Thymus (tissue), 11 donors: ENCODE results near the gene TCL1B. TPM values are rescaled to one million over a fixed set of nuclear protein-coding genes. Genes with fewer than 3 reads are reported as not detected.

Experiments used
- DNase-seq, 9 donors: peaks; one replicate each; pipeline ENCODE4 v3.0.0-alpha.2; 2013; ENCODE audit warnings: low spot score in 9 of 9, low read depth in 6 of 9, missing footprints in 1 of 9
- H3K27ac ChIP-seq, 2 donors: one replicate each; pipeline ENCODE4 v1.5.1; 2013; ENCODE audit warnings: control low read depth in 1 of 2, low read depth in 1 of 2, low read length in 1 of 2, mild to moderate bottlenecking in 1 of 2, moderate library complexity in 1 of 2
- H3K27me3 ChIP-seq, 2 donors: one replicate each; pipeline ENCODE4 v1.5.1; 2013; ENCODE audit warnings: low read length in 1 of 2; ENCODE audit not compliant: control insufficient read depth in 2 of 2, insufficient read depth in 1 of 2
- H3K36me3 ChIP-seq, 2 donors: one replicate each; pipeline ENCODE4 v1.5.1; 2013; ENCODE audit warnings: low read length in 1 of 2, mild to moderate bottlenecking in 1 of 2, moderate library complexity in 1 of 2; ENCODE audit not compliant: control insufficient read depth in 2 of 2, insufficient read depth in 2 of 2
- H3K4me1 ChIP-seq, 2 donors: one replicate each; pipeline ENCODE4 v1.5.1; 2013; ENCODE audit warnings: low read length in 2 of 2; ENCODE audit not compliant: control insufficient read depth in 2 of 2, insufficient read depth in 2 of 2
- H3K4me3 ChIP-seq, 2 donors: one replicate each; pipeline ENCODE4 v1.5.1; 2013; ENCODE audit warnings: low read length in 2 of 2, control low read depth in 1 of 2, mild to moderate bottlenecking in 1 of 2
- H3K9me3 ChIP-seq, 2 donors: one replicate each; pipeline ENCODE4 v1.5.1; 2013; ENCODE audit warnings: low read length in 1 of 2, mild to moderate bottlenecking in 1 of 2; ENCODE audit not compliant: control insufficient read depth in 2 of 2, insufficient read depth in 1 of 2
- WGBS: extraction: QIAGEN DNeasy Blood & Tissue Kit; methylation state at CpG from one replicate; pipeline ENCODE4 v1.1.7; 2013; 5-methylcytosine and 5-hydroxymethylcytosine counted together
- polyA plus RNA-seq: library from polyadenylated mRNA; stranded (reverse); fragments of 200-250 nt; gene quantifications from one replicate; pipeline ENCODE4 v1.2.3, GENCODE V29; 2013
- total RNA-seq: library from RNA; stranded (reverse); fragments of 120-200 nt; gene quantifications from one replicate; pipeline ENCODE4 v1.2.4, GENCODE V29; 2013
- donor health status: healthy.

TCL1B gene
- total and polyA plus RNA-seq, 2 donors = 0.14 to 0.24 TPM

GRCh38 chr14:95703805-95704204, 17.6 kb downstream of the TCL1B start:
- DNase-seq = no peak
- Histone ChIP-seq H3K36me3 (no peaks in the 10 kb centered on the region), H3K9me3 (no peaks in the 10 kb centered on the region), H3K27me3 (peaks cover 0 to 4% of the 10 kb centered on the region in 2 donors), H3K27ac (no peak overlapping the region), H3K4me3 (no peak overlapping the region), H3K4me1 (no peaks in the 10 kb centered on the region)
- WGBS = 81% methylated on average over 3 of the region's 3 CpGs

DNA sequence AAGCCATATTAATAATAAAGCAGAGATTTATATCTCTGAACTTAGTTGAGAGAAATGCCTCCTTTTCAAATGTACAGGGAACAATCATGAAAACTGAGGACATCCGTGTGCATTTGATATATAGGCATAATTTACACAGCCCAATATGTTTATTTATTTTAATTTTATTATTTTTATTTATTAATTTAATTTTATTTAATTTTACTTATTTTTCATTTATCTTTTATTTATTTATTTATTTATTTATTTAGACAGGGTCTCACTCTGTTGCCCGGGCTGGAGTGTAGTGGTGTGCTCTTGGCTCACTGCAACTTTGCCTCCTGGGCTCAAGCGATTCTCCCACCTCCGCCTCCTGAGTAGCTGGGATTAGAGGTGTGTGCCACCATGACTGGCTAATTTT, 19.3 kb downstream of the TCL1B start:
- no peaks in the 10 kb centered on the region for H3K4me1 ChIP-seq
- DNase-seq = no peak
- WGBS = 95% methylated on average over 4 of the region's 4 CpGs
- peaks cover 0 to 4% of the 10 kb centered on the region in 2 donors for H3K27me3 ChIP-seq
- H3K27ac ChIP-seq = no peak overlapping the region
- H3K9me3 ChIP-seq = no peaks in the 10 kb centered on the region
- no peaks in the 10 kb centered on the region for H3K36me3 ChIP-seq
- no peak overlapping the region for H3K4me3 ChIP-seq

DNA sequence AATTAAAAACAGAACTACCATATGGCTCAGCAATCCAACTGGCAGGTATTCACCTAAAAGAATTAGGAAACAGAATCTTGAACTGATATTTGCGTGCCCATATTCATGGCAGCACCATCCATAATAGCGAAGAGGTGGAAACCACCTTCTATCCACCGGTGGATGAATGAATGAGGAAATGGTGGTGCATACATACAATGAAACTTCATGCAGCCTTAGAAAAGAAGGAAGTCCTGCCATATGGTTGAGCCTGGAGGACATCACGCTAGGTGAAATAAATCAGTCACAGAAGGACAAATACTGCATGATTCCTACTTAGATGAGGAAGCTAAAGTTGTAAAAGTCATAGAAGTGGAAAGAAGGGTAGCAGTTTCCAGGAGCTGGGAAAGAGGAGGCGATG, 21.1 kb downstream of the TCL1B start:
- no peaks in the 10 kb centered on the region for H3K9me3 ChIP-seq
- WGBS = 50% methylated on average over 5 of the region's 5 CpGs
- no peak overlapping the region for H3K4me3 ChIP-seq
- H3K27me3 ChIP-seq = peaks cover 0 to 10% of the 10 kb centered on the region in 2 donors
- no peak overlapping the region for H3K27ac ChIP-seq
- DNase-seq = no peak
- H3K4me1 ChIP-seq = no peaks in the 10 kb centered on the region
- H3K36me3 ChIP-seq = no peaks in the 10 kb centered on the region

DNA sequence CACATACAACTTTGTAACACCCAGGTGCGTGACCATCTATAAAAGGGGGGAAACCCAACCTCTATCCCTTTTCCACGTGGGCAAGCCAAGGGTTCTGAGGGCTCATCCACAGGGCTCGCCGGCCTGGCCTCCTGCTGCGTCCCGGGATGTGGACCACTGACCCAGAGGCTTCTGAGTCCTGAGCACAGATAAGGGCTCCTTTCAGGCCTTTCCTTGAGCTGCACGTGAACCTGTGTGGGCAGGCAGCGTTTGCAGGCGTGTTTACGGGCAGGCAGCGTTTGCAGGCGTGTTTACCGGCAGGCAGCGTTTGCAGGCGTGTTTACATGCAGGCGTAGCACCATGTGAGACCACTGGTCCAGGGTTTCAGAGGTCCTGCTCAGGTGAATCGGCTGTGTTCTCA, 23.9 kb downstream of the TCL1B start:
- Histone ChIP-seq H3K9me3 (no peaks in the 10 kb centered on the region), H3K36me3 (no peaks in the 10 kb centered on the region), H3K4me3 (no peak overlapping the region), H3K27ac (no peak overlapping the region), H3K4me1 (no peaks in the 10 kb centered on the region), H3K27me3 (peaks cover 11 to 27% of the 10 kb centered on the region in 2 donors)
- 93% methylated on average over 17 of the region's 17 CpGs for whole genome bisulfite sequencing
- DNase-seq = no peak

DNA sequence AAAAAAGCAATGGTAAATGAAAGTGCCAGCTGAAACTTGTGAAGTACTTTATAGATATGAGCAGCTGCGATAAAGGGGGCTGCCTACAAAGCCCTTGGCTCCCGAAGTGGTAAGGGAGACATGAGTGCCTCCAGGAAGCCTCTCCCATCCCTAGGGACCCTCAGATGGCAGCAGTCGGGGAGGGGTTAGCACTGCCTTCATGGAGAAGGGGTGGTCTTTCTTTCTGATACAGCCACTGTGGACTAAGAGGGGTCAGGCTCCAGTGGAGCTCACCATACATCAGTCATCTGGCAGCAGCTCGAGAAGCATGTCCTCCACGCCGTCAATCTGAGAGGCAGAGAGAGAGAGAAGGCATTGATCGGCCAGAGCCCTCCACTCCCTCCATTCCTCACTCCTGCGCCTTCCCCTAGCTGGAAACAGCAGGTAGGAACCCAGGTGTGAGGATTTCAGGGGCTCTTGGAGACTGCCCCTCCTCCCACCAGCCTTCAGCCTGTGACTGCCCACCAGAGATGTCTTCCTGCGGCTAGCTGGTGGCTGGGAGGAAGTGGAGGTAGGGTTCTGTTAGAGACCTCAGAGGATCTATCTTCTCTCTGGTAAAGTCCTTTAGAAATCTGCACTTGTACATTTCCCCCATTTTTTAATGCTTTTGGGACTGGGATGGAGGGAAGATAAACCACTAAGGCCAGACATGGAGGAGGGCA, 25.4 kb downstream of the TCL1B start:
- H3K27ac ChIP-seq = no peak overlapping the region
- 83% methylated on average over 9 of the region's 9 CpGs for WGBS
- H3K36me3 ChIP-seq = no peaks in the 10 kb centered on the region
- H3K27me3 ChIP-seq = peaks cover 11 to 31% of the 10 kb centered on the region in 2 donors
- no peaks in the 10 kb centered on the region for H3K4me1 ChIP-seq
- H3K9me3 ChIP-seq = no peaks in the 10 kb centered on the region
- H3K4me3 ChIP-seq = no peak overlapping the region
- no peak for DNase-seq

DNA sequence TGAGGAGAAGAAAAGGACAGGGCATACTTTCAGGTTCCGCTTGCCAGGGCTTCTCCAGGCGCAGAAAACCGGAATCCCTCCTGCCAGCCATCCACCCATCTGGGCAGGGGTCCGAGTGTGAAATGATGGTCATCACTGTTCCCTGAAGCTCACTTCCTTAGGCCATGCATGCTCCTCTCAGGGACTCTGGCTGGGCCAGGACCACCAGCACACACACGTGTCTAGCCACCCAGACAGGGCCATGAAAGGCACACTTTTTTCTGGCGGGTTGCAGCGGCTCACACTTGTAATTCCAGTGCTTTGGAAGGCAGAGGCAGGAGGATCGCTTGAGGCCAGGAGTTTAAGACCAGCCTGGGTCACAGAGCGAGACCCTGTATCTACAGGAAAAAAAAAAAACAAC, 26.2 kb downstream of the TCL1B start:
- H3K27ac ChIP-seq = no peak overlapping the region
- H3K27me3 ChIP-seq = peaks cover 11 to 31% of the 10 kb centered on the region in 2 donors
- H3K4me1 ChIP-seq = no peaks in the 10 kb centered on the region
- 94% methylated on average over 9 of the region's 9 CpGs for WGBS
- H3K36me3 ChIP-seq = no peaks in the 10 kb centered on the region
- H3K9me3 ChIP-seq = no peaks in the 10 kb centered on the region
- no peak for DNase-seq
- H3K4me3 ChIP-seq = no peak overlapping the region

GRCh38 chr14:95713596-95714371, 27.6 kb downstream of the TCL1B start, which contains the start of gene TCL1A:
TSS of gene TCL1A (minus strand) at chr14:95714125. CDS start at chr14:95714066, 59 bp downstream.
- Histone ChIP-seq H3K4me1 (no peaks in the 10 kb centered on the region), H3K9me3 (no peaks in the 10 kb centered on the region), H3K4me3 (no peak within 1 kb of the TSS), H3K36me3 (no peaks in the 10 kb centered on the region), H3K27ac (no peak within 1 kb of the TSS), H3K27me3 (peaks cover 11 to 31% of the 10 kb centered on the region in 2 donors)
- no peak for DNase-seq
- WGBS = 46% methylated on average over 47 of the region's 47 CpGs

GRCh38 chr14:95722525-95723190, 36.4 kb downstream of the TCL1B start:
- WGBS = 89% methylated on average over 1 of the region's 1 CpG

More at GRCh38 chr14:95722525-95723190, 36.4 kb downstream of the TCL1B start:
- no peak for DNase-seq
- H3K36me3 ChIP-seq = no peaks in the 10 kb centered on the region
- H3K27ac ChIP-seq = no peak overlapping the region
- no peak overlapping the region for H3K4me3 ChIP-seq
- H3K27me3 ChIP-seq = no peaks in the 10 kb centered on the region
- no peaks in the 10 kb centered on the region for H3K9me3 ChIP-seq
- no peaks in the 10 kb centered on the region for H3K4me1 ChIP-seq
